OCI-LY7 (cell line): ENCODE results near the gene ANKRD33B.

Experiments used
- EZH2phosphoT487 ChIP-seq: fragments of 200-600 bp; sonication (generic); IDR thresholded peaks from 2 replicates; pipeline ENCODE4 v1.6.1; 2018; ENCODE audit warnings: low read depth, borderline replicate concordance, mild to moderate bottlenecking, mixed run types, antibody characterized with exemption, low read length, moderate library complexity, mixed read lengths
- TF ChIP-seq, protein P1 (sequence below): fragments of 200-600 bp; sonication (generic); conservative IDR thresholded peaks from 2 replicates; pipeline ENCODE4 v1.5.1; 2014; ENCODE audit warnings: mild to moderate bottlenecking, antibody characterized with exemption, low read length, moderate library complexity, mixed read lengths

GRCh38 chr5:10653043-10653442, 89.2 kb downstream of the ANKRD33B start:
- no peak for TF ChIP-seq EZH2phosphoT487
- TF ChIP-seq, protein P1, sequence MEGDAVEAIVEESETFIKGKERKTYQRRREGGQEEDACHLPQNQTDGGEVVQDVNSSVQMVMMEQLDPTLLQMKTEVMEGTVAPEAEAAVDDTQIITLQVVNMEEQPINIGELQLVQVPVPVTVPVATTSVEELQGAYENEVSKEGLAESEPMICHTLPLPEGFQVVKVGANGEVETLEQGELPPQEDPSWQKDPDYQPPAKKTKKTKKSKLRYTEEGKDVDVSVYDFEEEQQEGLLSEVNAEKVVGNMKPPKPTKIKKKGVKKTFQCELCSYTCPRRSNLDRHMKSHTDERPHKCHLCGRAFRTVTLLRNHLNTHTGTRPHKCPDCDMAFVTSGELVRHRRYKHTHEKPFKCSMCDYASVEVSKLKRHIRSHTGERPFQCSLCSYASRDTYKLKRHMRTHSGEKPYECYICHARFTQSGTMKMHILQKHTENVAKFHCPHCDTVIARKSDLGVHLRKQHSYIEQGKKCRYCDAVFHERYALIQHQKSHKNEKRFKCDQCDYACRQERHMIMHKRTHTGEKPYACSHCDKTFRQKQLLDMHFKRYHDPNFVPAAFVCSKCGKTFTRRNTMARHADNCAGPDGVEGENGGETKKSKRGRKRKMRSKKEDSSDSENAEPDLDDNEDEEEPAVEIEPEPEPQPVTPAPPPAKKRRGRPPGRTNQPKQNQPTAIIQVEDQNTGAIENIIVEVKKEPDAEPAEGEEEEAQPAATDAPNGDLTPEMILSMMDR, result no peak
